Activated CD4-positive, CD25-positive, alpha-beta regulatory T cell (primary cell): ENCODE data around the gene ATL3.
A peak's percentile ranks its signal among the peaks of the same experiment; 100 is the strongest.
"Not testable (repeated sequence)": the region's sequence is repeated elsewhere in the genome, so short reads cannot be mapped to it uniquely, and the experiment has no call there.

Experiments used
- DNase-seq, 4 experiments: peaks; one replicate each; lab custom pipeline; 2025; lab: John Stamatoyannopoulos, UW

ATL3 gene

GRCh38 chr11:63621071-63621470 is 50.1 kb downstream of the ATL3 start:
- no peak for DNase-seq

GRCh38 chr11:63619967-63620366 is 51.2 kb downstream of the ATL3 start:
- DNase-seq: no peak

GRCh38 chr11:63617686-63618085 is 53.5 kb downstream of the ATL3 start:
- DNase-seq: not testable (repeated sequence)

GRCh38 chr11:63616953-63617352 is 54.2 kb downstream of the ATL3 start:
- no peak for DNase-seq

GRCh38 chr11:63614136-63614671 is 57.0 kb downstream of the ATL3 start, which contains the start of gene PLAAT3:
PLAAT3 (minus strand) TSS chr11:63614433; CDS start chr11:63614014, 419 bp downstream.
- DNase-seq: peak in 1 of 4 experiments; percentile 22

GRCh38 chr11:63613517-63614135 is 57.5 kb downstream of the ATL3 start:
- peak in 2 of 4 experiments; percentile 10 to 16 for DNase-seq

- no peak for DNase-seq
These were observed 59.0 kb downstream of the ATL3 start for GRCh38 chr11:63612181-63612580.

- no peak for DNase-seq
These were observed 59.8 kb downstream of the ATL3 start for GRCh38 chr11:63611395-63611747.

- DNase-seq: no peak
These were observed 60.4 kb downstream of the ATL3 start for GRCh38 chr11:63610604-63611394.

- no peak for DNase-seq
These were observed 61.1 kb downstream of the ATL3 start for GRCh38 chr11:63609971-63610580.

- DNase-seq: no peak
These were observed 61.6 kb downstream of the ATL3 start for GRCh38 chr11:63609536-63609935.

- DNase-seq: no peak
These were observed 62.5 kb downstream of the ATL3 start for GRCh38 chr11:63608353-63609345.

GRCh38 chr11:63603180-63603518 is 68.0 kb downstream of the ATL3 start:
- no peak for DNase-seq

- DNase-seq: not testable (repeated sequence)
These were observed 68.6 kb downstream of the ATL3 start for GRCh38 chr11:63602290-63603179.

GRCh38 chr11:63599211-63600122 is 71.7 kb downstream of the ATL3 start:
- DNase-seq: no peak

- DNase-seq: no peak
These were observed 72.6 kb downstream of the ATL3 start for GRCh38 chr11:63598556-63598955.

- no peak for DNase-seq
These were observed 75.9 kb downstream of the ATL3 start for GRCh38 chr11:63595296-63595695.

GRCh38 chr11:63592975-63593395 is 78.2 kb downstream of the ATL3 start:
- DNase-seq: no peak

- DNase-seq: no peak
These were observed 81.0 kb downstream of the ATL3 start for GRCh38 chr11:63590024-63590788.
